GM12864 (cell line): ENCODE measurements around the gene KRTAP12-4.

Experiments used
- DNase-seq: peaks from one replicate; pipeline ENCODE4 v3.0.0-alpha.2; 2011; ENCODE audit warnings: low read depth
- H3K4me3 ChIP-seq: 2 replicates; pipeline ENCODE4 v1.5.1; 2011; ENCODE audit warnings: mild to moderate bottlenecking, low read depth, low read length, control low read depth
- CTCF ChIP-seq: IDR thresholded peaks from 2 replicates; pipeline ENCODE4 v1.5.1; 2011; ENCODE audit warnings: low read depth, mild to moderate bottlenecking, moderate library complexity, low read length, control low read depth, inconsistent platforms; ENCODE audit errors: missing control alignments

The KRTAP12-4 gene

GRCh38 chr21:44606495-44606894 lies 48.0 kb downstream of the KRTAP12-4 start:
- no peak for TF ChIP-seq CTCF
- DNase-seq, result no peak
- H3K4me3 ChIP-seq, result no peak overlapping the region
